CD8-positive, alpha-beta memory T cell (primary cell): ENCODE results near the gene MED26. TPM values are rescaled to one million over a fixed set of nuclear protein-coding genes. Genes with fewer than 3 reads are reported as not detected.
A peak's percentile ranks its signal among the peaks of the same experiment; 100 is the strongest.

Experiments
- CTCF ChIA-PET: fragments of 350-600 bp; sonication (Branson Sonifier 250); formaldehyde crosslinking; loops from one replicate; lab custom pipeline; 2021; ENCODE audit warnings: antibody characterized with exemption; lab: Charles Lee
- POLR2A ChIA-PET: fragments of 350-600 bp; sonication (Branson Sonifier 250); formaldehyde crosslinking; loops from one replicate; lab custom pipeline; 2021; ENCODE audit warnings: antibody characterized with exemption; lab: Charles Lee
- DNase-seq, 5 donors: peaks; one replicate each; pipeline versions ENCODE4 v3.0.0 to v3.0.0-alpha.2; 2020 to 2022; ENCODE audit warnings: mixed read lengths in 1 of 5
- H3K27ac ChIP-seq: one replicate; pipeline ENCODE4 v1.7.0; 2013; ENCODE audit warnings: low read depth, mild to moderate bottlenecking, low read length, moderate library complexity
- H3K27me3 ChIP-seq: 2 replicates; pipeline ENCODE4 v1.7.0; 2013; ENCODE audit warnings: low read length, mild to moderate bottlenecking; ENCODE audit not compliant: insufficient read depth, poor library complexity, severe bottlenecking
- H3K36me3 ChIP-seq: 2 replicates; pipeline ENCODE4 v1.7.0; 2013; ENCODE audit warnings: mild to moderate bottlenecking, low read length, moderate library complexity; ENCODE audit not compliant: insufficient read depth
- H3K4me1 ChIP-seq: 2 replicates; pipeline ENCODE4 v1.7.0; 2013; ENCODE audit warnings: mild to moderate bottlenecking, low read length, moderate library complexity; ENCODE audit not compliant: insufficient read depth
- H3K4me3 ChIP-seq: 2 replicates; pipeline ENCODE4 v1.7.0; 2013; ENCODE audit warnings: mild to moderate bottlenecking, low read length
- H3K9me3 ChIP-seq: 2 replicates; pipeline ENCODE4 v1.7.0; 2013; ENCODE audit warnings: mild to moderate bottlenecking, low read length
- H3K27ac Mint-ChIP-seq, 8 donors: one replicate each; pipeline ENCODE4 v1.8.0; 2020 to 2021; ENCODE audit warnings: mixed read lengths in 8 of 8, mild to moderate bottlenecking in 6 of 8, inconsistent platforms in 3 of 8, moderate library complexity in 3 of 8
- H3K27me3 Mint-ChIP-seq, 2 donors: one replicate each; pipeline ENCODE4 v1.8.0; 2020 to 2021; ENCODE audit warnings: mixed read lengths in 2 of 2, mild to moderate bottlenecking in 1 of 2, moderate library complexity in 1 of 2
- H3K36me3 Mint-ChIP-seq, 3 donors: one replicate each; pipeline ENCODE4 v1.8.0; 2020 to 2021; ENCODE audit warnings: mixed read lengths in 3 of 3, inconsistent platforms in 1 of 3, mild to moderate bottlenecking in 1 of 3
- H3K4me1 Mint-ChIP-seq, 3 donors: one replicate each; pipeline ENCODE4 v1.8.0; 2020 to 2021; ENCODE audit warnings: mixed read lengths in 3 of 3, inconsistent platforms in 1 of 3, mild to moderate bottlenecking in 1 of 3
- H3K4me3 Mint-ChIP-seq, 7 donors: one replicate each; pipeline ENCODE4 v1.8.0; 2020 to 2021; ENCODE audit warnings: mixed read lengths in 7 of 7, mild to moderate bottlenecking in 6 of 7, moderate library complexity in 4 of 7, inconsistent platforms in 2 of 7
- H3K9me3 Mint-ChIP-seq, 5 donors: one replicate each; pipeline ENCODE4 v1.8.0; 2020 to 2022; ENCODE audit warnings: mixed read lengths in 5 of 5, mild to moderate bottlenecking in 3 of 5, moderate library complexity in 2 of 5, inconsistent platforms in 1 of 5
- polyA plus RNA-seq: library from polyadenylated mRNA; unstranded; fragments of 300-500 nt; fragmentation: Illumina TruSeq; gene quantifications from one replicate; pipeline ENCODE4 v1.2.3, GENCODE V29; 2021
- total RNA-seq, 2 experiments: library from RNA; stranded (reverse); gene quantifications; one replicate each; pipeline ENCODE4 v1.2.3, GENCODE V29; 2021

MED26 gene
- total and polyA plus RNA-seq, 3 experiments from 2014 or later, result 3.1 to 17.1 (median 14.7) TPM

- Histone ChIP-seq H3K4me3 (peak overlapping the region; percentile 52), H3K27me3 (no peaks in the 10 kb centered on the region), H3K9me3 (no peaks in the 10 kb centered on the region), H3K4me1 (peaks cover 74% of the 10 kb centered on the region), H3K27ac (peak overlapping the region; percentile 39), H3K36me3 (no peaks in the 10 kb centered on the region)
- peaks cover 71 to 94% (median 87%) of the 10 kb centered on the region in 3 donors for H3K4me1 Mint-ChIP-seq
- CTCF ChIA-PET, result interaction anchor here (0.5 to 2.5 kb wide), 6 partner anchors 11 to 39 kb away, joined by 3 to 6 read pairs (median 3); partner anchors contain the start of gene MED26
- POLR2A ChIA-PET, result interaction anchor here (0.8 to 3.0 kb wide), 7 partner anchors 13 to 45 kb away, joined by 3 to 15 read pairs (median 4); partner anchors contain the start of genes MED26 and SLC35E1
- peaks cover 0 to 4% of the 10 kb centered on the region in 2 donors for H3K27me3 Mint-ChIP-seq
- H3K27ac Mint-ChIP-seq, result peak overlapping the region; percentile 81 to 100 (median 97)
- peak; percentile 45 to 83 (median 67) for DNase-seq
- no peaks in the 10 kb centered on the region for H3K36me3 Mint-ChIP-seq
- H3K4me3 Mint-ChIP-seq, result peak overlapping the region; percentile 74 to 92 (median 80)
- H3K9me3 Mint-ChIP-seq, result no peaks in the 10 kb centered on the region
Observed at GRCh38 chr19:16587833-16588823, 39.9 kb downstream of the MED26 start.

- Mint-ChIP-seq H3K4me1 (peaks cover 75 to 95% (median 88%) of the 10 kb centered on the region in 3 donors), H3K4me3 (peak overlapping the region; percentile 74 to 92 (median 80)), H3K27me3 (peaks cover 0 to 4% of the 10 kb centered on the region in 2 donors), H3K36me3 (no peaks in the 10 kb centered on the region), H3K27ac (peak overlapping the region; percentile 81 to 100 (median 97)), H3K9me3 (no peaks in the 10 kb centered on the region)
- peaks cover 74% of the 10 kb centered on the region for H3K4me1 ChIP-seq
- DNase-seq, result peak; percentile 44 to 80 (median 62)
- ChIA-PET CTCF (interaction anchor here (0.5 to 2.5 kb wide), 7 partner anchors 10 to 120 kb away, joined by 3 to 6 read pairs (median 3); partner anchors contain the start of gene MED26), POLR2A (interaction anchor here (0.6 to 3.0 kb wide), 9 partner anchors 14 to 405 kb away, joined by 3 to 15 read pairs (median 4); partner anchors contain the start of genes MED26 and SLC35E1)
- H3K27ac ChIP-seq, result peak overlapping the region; percentile 39
- no peaks in the 10 kb centered on the region for H3K27me3 ChIP-seq
- H3K36me3 ChIP-seq, result no peaks in the 10 kb centered on the region
- H3K4me3 ChIP-seq, result peak overlapping the region; percentile 52
- H3K9me3 ChIP-seq, result no peaks in the 10 kb centered on the region
Observed at GRCh38 chr19:16586991-16587832, 40.8 kb downstream of the MED26 start.

GRCh38 chr19:16586477-16586871, 41.5 kb downstream of the MED26 start:
- no peaks in the 10 kb centered on the region for H3K9me3 ChIP-seq
- no peak overlapping the region for H3K4me3 ChIP-seq
- H3K27me3 ChIP-seq, result no peaks in the 10 kb centered on the region
- H3K4me1 Mint-ChIP-seq, result peaks cover 80 to 95% (median 86%) of the 10 kb centered on the region in 3 donors
- peaks cover 0 to 4% of the 10 kb centered on the region in 2 donors for H3K27me3 Mint-ChIP-seq
- H3K36me3 ChIP-seq, result no peaks in the 10 kb centered on the region
- peak overlapping the region; percentile 74 to 92 (median 80) for H3K4me3 Mint-ChIP-seq
- H3K36me3 Mint-ChIP-seq, result peaks cover 0 to 1% (median 0%) of the 10 kb centered on the region in 3 donors
- no peak for DNase-seq
- CTCF ChIA-PET, result interaction anchor here (0.7 to 2.5 kb wide), 2 partner anchors 32 to 121 kb away, joined by 3 to 6 read pairs; no protein-coding TSS in a partner anchor
- H3K27ac Mint-ChIP-seq, result peak overlapping the region; percentile 81 to 100 (median 97)
- peaks cover 78% of the 10 kb centered on the region for H3K4me1 ChIP-seq
- no peaks in the 10 kb centered on the region for H3K9me3 Mint-ChIP-seq
- POLR2A ChIA-PET, result interaction anchor here (0.6 to 3.0 kb wide), 4 partner anchors 13 to 404 kb away, joined by 3 to 15 read pairs (median 7); partner anchors contain the start of genes MED26 and SLC35E1
- H3K27ac ChIP-seq, result no peak overlapping the region

- Mint-ChIP-seq H3K4me1 (peaks cover 78 to 94% (median 83%) of the 10 kb centered on the region in 3 donors), H3K4me3 (peak overlapping the region; percentile 43 to 84 (median 74)), H3K27me3 (peaks cover 0 to 4% of the 10 kb centered on the region in 2 donors), H3K27ac (peak overlapping the region; percentile 81 to 100 (median 97)), H3K36me3 (peaks cover 0 to 3% (median 0%) of the 10 kb centered on the region in 3 donors), H3K9me3 (no peaks in the 10 kb centered on the region)
- H3K9me3 ChIP-seq, result no peaks in the 10 kb centered on the region
- no peaks in the 10 kb centered on the region for H3K36me3 ChIP-seq
- POLR2A ChIA-PET, result interaction anchor here (3.0 kb wide), 1 partner anchor 41 kb away, joined by 15 read pairs; the partner anchor contains the start of gene MED26
- no peaks in the 10 kb centered on the region for H3K27me3 ChIP-seq
- CTCF ChIA-PET, result no interaction called here
- H3K27ac ChIP-seq, result peak overlapping the region; percentile 63
- H3K4me3 ChIP-seq, result no peak overlapping the region
- no peak for DNase-seq
- peaks cover 81% of the 10 kb centered on the region for H3K4me1 ChIP-seq
Observed at GRCh38 chr19:16585808-16586476, 42.1 kb downstream of the MED26 start.

GRCh38 chr19:16585094-16585801, 42.8 kb downstream of the MED26 start:
- ChIA-PET CTCF (interaction anchor here (1.0 to 1.8 kb wide), 4 partner anchors 9 to 214 kb away, joined by 3 to 9 read pairs (median 3); partner anchors contain the start of gene SLC35E1), POLR2A (interaction anchor here (1.2 to 3.0 kb wide), 5 partner anchors 11 to 42 kb away, joined by 6 to 15 read pairs (median 8); partner anchors contain the start of genes MED26 and SLC35E1)
- peaks cover 0 to 4% of the 10 kb centered on the region in 2 donors for H3K27me3 Mint-ChIP-seq
- H3K9me3 ChIP-seq, result no peaks in the 10 kb centered on the region
- peaks cover 0 to 4% (median 0%) of the 10 kb centered on the region in 3 donors for H3K36me3 Mint-ChIP-seq
- peak overlapping the region; percentile 81 to 100 (median 97) for H3K27ac Mint-ChIP-seq
- H3K27me3 ChIP-seq, result no peaks in the 10 kb centered on the region
- peaks cover 81% of the 10 kb centered on the region for H3K4me1 ChIP-seq
- peaks cover 78 to 94% (median 81%) of the 10 kb centered on the region in 3 donors for H3K4me1 Mint-ChIP-seq
- peak overlapping the region; percentile 63 for H3K27ac ChIP-seq
- H3K4me3 Mint-ChIP-seq, result peak overlapping the region; percentile 74 to 92 (median 79)
- DNase-seq, result no peak
- no peaks in the 10 kb centered on the region for H3K36me3 ChIP-seq
- no peaks in the 10 kb centered on the region for H3K9me3 Mint-ChIP-seq
- H3K4me3 ChIP-seq, result peak overlapping the region; percentile 66

- no peaks in the 10 kb centered on the region for H3K9me3 ChIP-seq
- no peaks in the 10 kb centered on the region for H3K9me3 Mint-ChIP-seq
- CTCF ChIA-PET, result interaction anchor here (0.8 to 1.8 kb wide), 7 partner anchors 9 to 213 kb away, joined by 3 to 9 read pairs (median 4); partner anchors contain the start of genes MED26 and SLC35E1
- no peaks in the 10 kb centered on the region for H3K27me3 ChIP-seq
- peak overlapping the region; percentile 81 to 100 (median 97) for H3K27ac Mint-ChIP-seq
- H3K4me3 ChIP-seq, result peak overlapping the region; percentile 74
- DNase-seq, result peak; percentile 89 to 96 (median 95)
- peaks cover 0 to 10% (median 0%) of the 10 kb centered on the region in 3 donors for H3K36me3 Mint-ChIP-seq
- peak overlapping the region; percentile 63 for H3K27ac ChIP-seq
- no peaks in the 10 kb centered on the region for H3K36me3 ChIP-seq
- H3K4me3 Mint-ChIP-seq, result peak overlapping the region; percentile 74 to 92 (median 79)
- POLR2A ChIA-PET, result interaction anchor here (0.8 to 2.3 kb wide), 9 partner anchors 10 to 89 kb away, joined by 3 to 15 read pairs (median 7); partner anchors contain the start of genes C19orf44, CALR3, CHERP and MED26
- H3K4me1 ChIP-seq, result peaks cover 81% of the 10 kb centered on the region
- H3K4me1 Mint-ChIP-seq, result peaks cover 77 to 94% (median 83%) of the 10 kb centered on the region in 3 donors
- H3K27me3 Mint-ChIP-seq, result peaks cover 0 to 4% of the 10 kb centered on the region in 2 donors
Observed at GRCh38 chr19:16584248-16585093, 43.5 kb downstream of the MED26 start.
